ENCODE data around the gene TRIM65.

TRIM65 gene

DNA sequence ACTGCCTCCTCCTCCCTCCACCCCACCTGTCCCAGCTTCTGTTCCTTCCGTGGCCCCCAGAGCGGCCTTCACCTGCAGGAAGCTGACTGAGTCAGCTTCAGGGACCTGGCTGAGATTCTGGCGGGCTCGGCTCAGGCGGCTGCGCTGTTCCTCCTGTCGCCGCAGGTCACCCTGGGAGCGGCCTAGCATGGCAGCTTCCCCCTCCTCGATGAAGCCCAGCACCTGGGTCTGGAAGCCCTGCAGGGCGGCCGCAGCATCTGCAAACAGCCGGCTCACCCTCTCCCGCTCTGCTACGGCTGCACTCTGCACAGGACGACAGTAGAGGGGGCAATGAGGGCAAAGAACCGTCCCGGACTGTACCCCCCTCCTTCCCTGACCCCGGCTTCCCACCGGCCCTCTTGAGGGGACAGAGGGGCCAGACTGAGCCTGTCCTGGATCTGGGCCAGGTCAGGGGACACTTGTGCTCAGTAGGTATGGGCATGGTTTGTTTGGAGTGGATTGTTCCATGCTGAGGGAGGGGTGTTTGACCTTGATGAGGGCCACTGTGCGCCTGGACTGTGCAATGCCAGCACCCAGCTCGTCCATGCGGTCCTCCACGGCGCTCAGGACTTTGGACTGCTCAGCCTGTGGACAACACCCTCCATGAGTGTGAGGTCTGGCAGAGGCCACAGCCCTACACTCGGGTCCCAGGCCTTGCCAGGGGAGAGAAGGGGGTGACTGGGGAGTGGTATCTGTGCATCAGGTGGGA, 20.4 kb downstream of the TRIM65 start:
- H2AFZ ChIP-seq (ENCODE audit: low read length): peak overlapping the region; percentile 91
- peak overlapping the region; percentile 48 for H2BK5ac ChIP-seq (ENCODE audit: low read length)
- no peaks in the 10 kb centered on the region for H3K9me3 ChIP-seq (replicated peaks in 1 of 2; ENCODE audit: control insufficient read depth in 2 of 2, insufficient read depth in 1 of 2, low read depth in 1 of 2, low read length in 2 of 2)
- H4K8ac ChIP-seq (ENCODE audit: low read depth, low read length): peak overlapping the region; percentile 19
- no peaks in the 10 kb centered on the region for H3K36me3 ChIP-seq (replicated peaks in 1 of 2; ENCODE audit: control insufficient read depth in 2 of 2, insufficient read depth in 2 of 2, low read length in 2 of 2)
- H3K27me3 ChIP-seq (ENCODE audit: control insufficient read depth in 3 of 3, insufficient read depth in 3 of 3, low read depth in 1 of 3, low read length in 3 of 3): peaks cover 14 to 76% (median 40%) of the 10 kb centered on the region in 3 experiments
- H3K4ac ChIP-seq (ENCODE audit: low read length): peak overlapping the region; percentile 84
- peak overlapping the region; percentile 89 for H3K23ac ChIP-seq (ENCODE audit: low read depth, low read length, poor library complexity)
- H3K79me1 ChIP-seq (ENCODE audit: low read depth, low read length): no peaks in the 10 kb centered on the region
- H3K14ac ChIP-seq (ENCODE audit: low read length): peak overlapping the region; percentile 38
- H4K91ac ChIP-seq (ENCODE audit: low read depth, low read length, poor library complexity): no peak overlapping the region
- H2BK120ac ChIP-seq (ENCODE audit: low read depth, low read length): peak overlapping the region; percentile 61
- H2BK15ac ChIP-seq (ENCODE audit: low read length): peak overlapping the region; percentile 75
- DNase-seq (ENCODE audit: low spot score): no peak
- H2BK12ac ChIP-seq (ENCODE audit: low read length): peak overlapping the region; percentile 99
- no peak overlapping the region for H3K4me2 ChIP-seq (ENCODE audit: insufficient read depth, low read length, poor library complexity, severe bottlenecking)
- peaks cover 5 to 10% of the 10 kb centered on the region in 2 donors for H3K4me1 ChIP-seq (ENCODE audit: control insufficient read depth in 2 of 2, insufficient read depth in 1 of 2, low read depth in 1 of 2, low read length in 2 of 2)
- peak overlapping the region in 1 of 2 donors; percentile 38 for H3K4me3 ChIP-seq (ENCODE audit: low read length in 2 of 2)
- H2AK5ac ChIP-seq (ENCODE audit: low read depth, low read length): peak overlapping the region; percentile 99
- no CpG with 5 or more reads among the region's 26 CpGs for WGBS, 2 donors (ENCODE audit: extremely low coverage in 2 of 2, insufficient read length in 2 of 2, insufficient replicate concordance in 1 of 2)
- H3K27ac ChIP-seq (replicated peaks; ENCODE audit: low read length): no peak overlapping the region
- peak overlapping the region; percentile 89 for H3K18ac ChIP-seq (ENCODE audit: low read length)
- peak overlapping the region; percentile 81 for H3K9ac ChIP-seq (ENCODE audit: low read depth, low read length, poor library complexity)

DNA sequence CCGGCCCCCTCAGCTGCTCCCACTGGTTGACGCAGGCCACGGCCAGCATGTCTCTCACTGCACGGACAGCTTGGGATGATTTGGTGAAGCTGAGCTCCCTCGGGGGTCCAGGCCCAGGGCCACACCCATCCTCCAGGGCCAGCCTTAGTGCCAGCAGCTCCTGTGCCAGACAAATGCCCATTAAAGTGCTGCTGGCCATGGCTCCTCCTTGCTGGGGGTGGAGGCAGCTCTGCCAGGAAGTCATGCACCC, 20.9 kb downstream of the TRIM65 start:
- peak overlapping the region in 1 of 2 donors; percentile 38 for H3K4me3 ChIP-seq (ENCODE audit: low read length in 2 of 2)

DNA sequence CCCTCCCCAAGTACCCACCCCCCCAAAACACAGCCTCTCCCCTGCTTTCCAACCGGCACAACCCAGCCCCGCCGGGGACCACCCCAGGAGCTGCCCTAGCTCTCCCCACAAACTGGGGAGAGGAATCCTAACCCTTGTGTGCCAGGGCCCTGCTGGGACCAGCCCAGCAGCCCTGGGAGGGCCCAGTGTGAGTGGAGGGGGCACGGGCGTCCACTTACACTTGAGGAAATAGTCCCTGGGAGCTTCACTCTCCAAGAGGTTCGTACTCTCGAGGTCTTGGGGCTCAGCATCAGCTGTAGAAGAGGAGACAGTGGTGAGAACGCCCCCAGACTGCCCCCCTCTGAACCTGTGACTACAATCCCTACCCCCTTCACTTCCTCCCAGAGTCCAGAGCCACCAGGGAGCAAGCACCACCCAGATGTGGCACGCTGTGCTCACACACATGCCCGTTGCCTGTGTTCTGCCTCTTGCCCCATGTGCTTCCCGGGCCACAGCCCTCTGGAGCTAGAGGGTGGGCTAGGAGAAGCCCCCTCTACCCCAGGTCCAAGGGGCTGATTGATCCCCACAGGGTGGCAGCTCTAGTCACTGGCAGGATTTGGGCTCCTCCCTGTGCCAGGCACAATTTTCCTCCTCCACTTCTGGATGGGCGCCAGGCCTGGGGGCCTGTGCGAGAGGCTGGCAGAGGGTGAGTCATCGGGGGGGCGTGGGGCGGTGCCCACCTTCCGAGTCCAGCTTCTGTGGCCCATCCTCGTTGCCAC, 21.4 kb downstream of the TRIM65 start:
- no peak overlapping the region for H3K4me3 ChIP-seq (ENCODE audit: low read length in 2 of 2)
- H2BK120ac ChIP-seq (ENCODE audit: low read depth, low read length): no peak overlapping the region
- H3K18ac ChIP-seq (ENCODE audit: low read length): peak overlapping the region; percentile 89
- H3K9ac ChIP-seq (ENCODE audit: low read depth, low read length, poor library complexity): peak overlapping the region; percentile 81
- no peak overlapping the region for H4K8ac ChIP-seq (ENCODE audit: low read depth, low read length)
- DNase-seq (ENCODE audit: low spot score): no peak
- H3K4me1 ChIP-seq (ENCODE audit: control insufficient read depth in 2 of 2, insufficient read depth in 1 of 2, low read depth in 1 of 2, low read length in 2 of 2): peaks cover 6 to 10% of the 10 kb centered on the region in 2 donors
- no peaks in the 10 kb centered on the region for H3K36me3 ChIP-seq (replicated peaks in 1 of 2; ENCODE audit: control insufficient read depth in 2 of 2, insufficient read depth in 2 of 2, low read length in 2 of 2)
- no peak overlapping the region for H2BK12ac ChIP-seq (ENCODE audit: low read length)
- H4K91ac ChIP-seq (ENCODE audit: low read depth, low read length, poor library complexity): no peak overlapping the region
- H3K14ac ChIP-seq (ENCODE audit: low read length): peak overlapping the region; percentile 14
- H3K4ac ChIP-seq (ENCODE audit: low read length): no peak overlapping the region
- peak overlapping the region; percentile 99 for H2AK5ac ChIP-seq (ENCODE audit: low read depth, low read length)
- no peak overlapping the region for H3K27ac ChIP-seq (replicated peaks; ENCODE audit: low read length)
- no peaks in the 10 kb centered on the region for H3K9me3 ChIP-seq (replicated peaks in 1 of 2; ENCODE audit: control insufficient read depth in 2 of 2, insufficient read depth in 1 of 2, low read depth in 1 of 2, low read length in 2 of 2)
- no peak overlapping the region for H2AFZ ChIP-seq (ENCODE audit: low read length)
- peak overlapping the region; percentile 89 for H3K23ac ChIP-seq (ENCODE audit: low read depth, low read length, poor library complexity)
- no CpG with 5 or more reads among the region's 18 CpGs for WGBS, 2 donors (ENCODE audit: extremely low coverage in 2 of 2, insufficient read length in 2 of 2, insufficient replicate concordance in 1 of 2)
- H3K4me2 ChIP-seq (ENCODE audit: insufficient read depth, low read length, poor library complexity, severe bottlenecking): no peak overlapping the region
- H3K27me3 ChIP-seq (ENCODE audit: control insufficient read depth in 3 of 3, insufficient read depth in 3 of 3, low read depth in 1 of 3, low read length in 3 of 3): peaks cover 14 to 67% (median 38%) of the 10 kb centered on the region in 3 experiments
- peak overlapping the region; percentile 89 for H2BK15ac ChIP-seq (ENCODE audit: low read length)
- H2BK5ac ChIP-seq (ENCODE audit: low read length): peak overlapping the region; percentile 48
- no peaks in the 10 kb centered on the region for H3K79me1 ChIP-seq (ENCODE audit: low read depth, low read length)

More for the DNA sequence above, 20.9 kb downstream of the TRIM65 start:
- H3K14ac ChIP-seq (ENCODE audit: low read length): peak overlapping the region; percentile 14
- peak overlapping the region; percentile 89 for H3K18ac ChIP-seq (ENCODE audit: low read length)
- DNase-seq (ENCODE audit: low spot score): no peak
- peak overlapping the region; percentile 75 for H2BK15ac ChIP-seq (ENCODE audit: low read length)
- H3K27ac ChIP-seq (replicated peaks; ENCODE audit: low read length): no peak overlapping the region
- WGBS, 2 donors (ENCODE audit: extremely low coverage in 2 of 2, insufficient read length in 2 of 2, insufficient replicate concordance in 1 of 2): no CpG with 5 or more reads among the region's 5 CpGs
- H3K27me3 ChIP-seq (ENCODE audit: control insufficient read depth in 3 of 3, insufficient read depth in 3 of 3, low read depth in 1 of 3, low read length in 3 of 3): peaks cover 14 to 72% (median 40%) of the 10 kb centered on the region in 3 experiments
- peak overlapping the region; percentile 89 for H3K23ac ChIP-seq (ENCODE audit: low read depth, low read length, poor library complexity)
- H2AFZ ChIP-seq (ENCODE audit: low read length): no peak overlapping the region
- no peaks in the 10 kb centered on the region for H3K36me3 ChIP-seq (replicated peaks in 1 of 2; ENCODE audit: control insufficient read depth in 2 of 2, insufficient read depth in 2 of 2, low read length in 2 of 2)
- H4K8ac ChIP-seq (ENCODE audit: low read depth, low read length): peak overlapping the region; percentile 19
- H2AK5ac ChIP-seq (ENCODE audit: low read depth, low read length): peak overlapping the region; percentile 99
- no peak overlapping the region for H2BK120ac ChIP-seq (ENCODE audit: low read depth, low read length)
- H2BK5ac ChIP-seq (ENCODE audit: low read length): peak overlapping the region; percentile 48
- no peaks in the 10 kb centered on the region for H3K79me1 ChIP-seq (ENCODE audit: low read depth, low read length)
- peaks cover 5 to 10% of the 10 kb centered on the region in 2 donors for H3K4me1 ChIP-seq (ENCODE audit: control insufficient read depth in 2 of 2, insufficient read depth in 1 of 2, low read depth in 1 of 2, low read length in 2 of 2)
- H4K91ac ChIP-seq (ENCODE audit: low read depth, low read length, poor library complexity): no peak overlapping the region
- H3K4me2 ChIP-seq (ENCODE audit: insufficient read depth, low read length, poor library complexity, severe bottlenecking): no peak overlapping the region
- peak overlapping the region; percentile 22 for H2BK12ac ChIP-seq (ENCODE audit: low read length)
- peak overlapping the region; percentile 81 for H3K9ac ChIP-seq (ENCODE audit: low read depth, low read length, poor library complexity)
- no peaks in the 10 kb centered on the region for H3K9me3 ChIP-seq (replicated peaks in 1 of 2; ENCODE audit: control insufficient read depth in 2 of 2, insufficient read depth in 1 of 2, low read depth in 1 of 2, low read length in 2 of 2)
- H3K4ac ChIP-seq (ENCODE audit: low read length): no peak overlapping the region

All from neuronal stem cell (in vitro differentiated cells).